ENCODE results near the gene SPRR1B. TPM values are rescaled to one million over a fixed set of nuclear protein-coding genes. Genes with fewer than 3 reads are reported as not detected.
"Not testable (repeated sequence)": the region's sequence is repeated elsewhere in the genome, so short reads cannot be mapped to it uniquely, and the experiment has no call there.

SPRR1B gene
- total RNA-seq, 6 experiments from 2014 or later, result not detected

DNA sequence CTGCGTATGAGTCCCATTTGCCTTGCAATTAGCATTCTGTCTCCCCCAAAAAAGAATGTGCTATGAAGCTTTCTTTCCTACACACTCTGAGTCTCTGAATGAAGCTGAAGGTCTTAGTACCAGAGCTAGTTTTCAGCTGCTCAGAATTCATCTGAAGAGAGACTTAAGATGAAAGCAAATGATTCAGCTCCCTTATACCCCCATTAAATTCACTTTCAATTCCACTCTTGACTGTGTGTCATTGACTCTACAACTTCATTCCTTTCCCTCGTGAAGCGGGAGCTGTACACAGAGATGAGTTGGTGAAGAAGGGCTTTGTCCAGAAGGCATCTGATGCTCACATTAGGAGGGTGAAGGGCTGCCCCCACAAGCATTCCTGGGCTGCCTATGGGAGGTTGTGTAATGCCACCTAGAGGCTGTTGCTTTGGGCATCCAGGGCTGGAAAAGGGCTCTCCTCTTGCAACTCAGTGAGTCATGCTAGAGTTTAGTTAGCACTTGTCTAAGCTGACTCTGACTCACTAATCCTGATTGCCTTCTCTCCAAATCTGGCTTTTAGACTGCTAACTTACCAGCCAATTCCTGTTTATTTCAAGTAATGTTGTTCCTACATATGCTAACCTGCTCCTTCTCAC lies 1.8 kb downstream of the SPRR1B start:
- ATAC-seq (peak; percentile 29 to 85 (median 52)), DNase-seq (peak in 1 of 3 donors; percentile 24)
- Histone ChIP-seq H3K27ac (no peak overlapping the region), H3K9me3 (no peaks in the 10 kb centered on the region), H3K4me3 (no peak overlapping the region), H3K4me1 (no peaks in the 10 kb centered on the region), H3K36me3 (no peaks in the 10 kb centered on the region), H3K27me3 (no peaks in the 10 kb centered on the region)
- WGBS (ENCODE audit: insufficient coverage, low coverage, low lambda C conversion rate, missing lambda C conversion rate), result 25% methylated on average over 3 of the region's 3 CpGs
- intact Hi-C loops (cut with DNase I), result no loop called here
- TF ChIP-seq POLR2A (IDR thresholded peaks at IDR 0.05), result no peak
- TF ChIP-seq, protein P1, sequence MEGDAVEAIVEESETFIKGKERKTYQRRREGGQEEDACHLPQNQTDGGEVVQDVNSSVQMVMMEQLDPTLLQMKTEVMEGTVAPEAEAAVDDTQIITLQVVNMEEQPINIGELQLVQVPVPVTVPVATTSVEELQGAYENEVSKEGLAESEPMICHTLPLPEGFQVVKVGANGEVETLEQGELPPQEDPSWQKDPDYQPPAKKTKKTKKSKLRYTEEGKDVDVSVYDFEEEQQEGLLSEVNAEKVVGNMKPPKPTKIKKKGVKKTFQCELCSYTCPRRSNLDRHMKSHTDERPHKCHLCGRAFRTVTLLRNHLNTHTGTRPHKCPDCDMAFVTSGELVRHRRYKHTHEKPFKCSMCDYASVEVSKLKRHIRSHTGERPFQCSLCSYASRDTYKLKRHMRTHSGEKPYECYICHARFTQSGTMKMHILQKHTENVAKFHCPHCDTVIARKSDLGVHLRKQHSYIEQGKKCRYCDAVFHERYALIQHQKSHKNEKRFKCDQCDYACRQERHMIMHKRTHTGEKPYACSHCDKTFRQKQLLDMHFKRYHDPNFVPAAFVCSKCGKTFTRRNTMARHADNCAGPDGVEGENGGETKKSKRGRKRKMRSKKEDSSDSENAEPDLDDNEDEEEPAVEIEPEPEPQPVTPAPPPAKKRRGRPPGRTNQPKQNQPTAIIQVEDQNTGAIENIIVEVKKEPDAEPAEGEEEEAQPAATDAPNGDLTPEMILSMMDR (IDR thresholded peaks at IDR 0.05), result peak in 1 of 4 donors; percentile 37

DNA sequence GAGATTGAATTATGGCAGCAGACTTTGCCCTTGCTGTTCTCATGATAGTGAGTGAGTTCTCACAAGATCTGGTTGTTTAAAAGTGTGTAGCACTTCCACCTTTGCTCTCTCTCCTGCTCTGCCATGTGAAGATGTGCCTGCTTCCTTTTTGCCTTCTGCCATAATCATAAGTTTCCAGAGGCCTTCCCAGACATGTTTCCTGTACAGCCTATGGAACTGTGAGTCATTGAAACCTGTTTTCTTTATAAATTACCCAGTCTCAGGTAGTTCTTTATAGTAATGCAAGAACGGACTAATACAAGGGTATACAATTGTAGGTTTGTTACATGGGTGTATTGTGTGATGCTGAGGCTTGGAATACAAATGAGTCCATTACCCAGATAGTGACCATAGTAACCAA lies 4.2 kb downstream of the SPRR1B start:
- TF ChIP-seq POLR2A (IDR thresholded peaks at IDR 0.05), result no peak
- TF ChIP-seq, protein P1 (IDR thresholded peaks at IDR 0.05), result no peak
- intact Hi-C loops (cut with DNase I), result no loop called here
- no peak overlapping the region for H3K4me3 ChIP-seq
- H3K36me3 ChIP-seq, result no peaks in the 10 kb centered on the region
- no peaks in the 10 kb centered on the region for H3K9me3 ChIP-seq
- DNase-seq (no peak), ATAC-seq (no peak)
- H3K4me1 ChIP-seq, result no peaks in the 10 kb centered on the region
- no peaks in the 10 kb centered on the region for H3K27me3 ChIP-seq
- WGBS (ENCODE audit: insufficient coverage, low coverage, low lambda C conversion rate, missing lambda C conversion rate), result 77% methylated on average over 1 of the region's 1 CpG
- H3K27ac ChIP-seq, result no peak overlapping the region

DNA sequence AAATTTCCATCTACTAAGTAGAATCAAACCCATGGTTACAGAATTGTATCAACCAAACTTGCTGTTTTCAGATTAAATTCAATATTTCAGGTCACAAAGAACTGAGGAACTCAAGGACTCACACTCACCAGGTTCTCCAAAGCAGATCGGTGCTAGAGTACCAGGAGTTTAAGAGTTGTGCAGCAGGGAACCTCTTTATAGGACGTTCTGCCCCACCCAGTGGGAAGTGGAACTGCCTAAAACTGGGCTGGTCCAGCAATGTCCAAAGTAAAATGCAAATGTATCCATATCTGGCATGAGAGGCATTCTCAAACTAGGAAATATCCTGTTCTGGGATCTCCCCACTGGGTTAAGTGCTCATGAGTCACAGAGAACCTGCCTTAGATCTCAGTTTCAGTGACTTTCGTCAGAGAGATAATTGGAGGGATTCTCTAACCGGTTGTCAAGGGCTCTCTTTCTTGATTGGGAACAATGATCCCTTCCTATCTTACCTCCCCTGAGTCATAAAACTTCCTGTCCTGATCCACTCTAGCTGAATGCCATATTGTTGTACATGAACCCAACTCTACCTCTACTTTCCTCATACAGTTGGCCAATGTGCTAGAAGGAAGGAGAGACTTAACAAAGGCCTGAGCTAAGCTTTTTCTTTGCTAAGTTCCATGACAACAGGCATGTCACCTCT lies 10.1 kb downstream of the SPRR1B start, which contains the start of gene SPRR2D:
Gene SPRR2D (minus strand): TSS at position 171 of the 682 bp plus-strand sequence. CDS start 774 bp downstream, outside the sequence.
- no peaks in the 10 kb centered on the region for H3K4me1 ChIP-seq
- H3K36me3 ChIP-seq, result no peaks in the 10 kb centered on the region
- H3K27ac ChIP-seq, result no peak within 1 kb of the TSS
- WGBS (ENCODE audit: insufficient coverage, low coverage, low lambda C conversion rate, missing lambda C conversion rate), result 52% methylated on average over 4 of the region's 4 CpGs
- ATAC-seq (no peak), DNase-seq (no peak)
- H3K4me3 ChIP-seq, result no peak within 1 kb of the TSS
- intact Hi-C loops (cut with DNase I), result no loop called here
- TF ChIP-seq POLR2A (IDR thresholded peaks at IDR 0.05), result no peak
- TF ChIP-seq, protein P1 (IDR thresholded peaks at IDR 0.05), result no peak
- H3K9me3 ChIP-seq, result no peaks in the 10 kb centered on the region
- H3K27me3 ChIP-seq, result no peaks in the 10 kb centered on the region

GRCh38 chr1:153049211-153049610 lies 18.2 kb downstream of the SPRR1B start:
- Histone ChIP-seq H3K4me3 (no peak overlapping the region), H3K27me3 (no peaks in the 10 kb centered on the region), H3K27ac (no peak overlapping the region), H3K9me3 (no peaks in the 10 kb centered on the region), H3K36me3 (no peaks in the 10 kb centered on the region), H3K4me1 (no peaks in the 10 kb centered on the region)
- WGBS (ENCODE audit: insufficient coverage, low coverage, low lambda C conversion rate, missing lambda C conversion rate), result no CpG with 5 or more reads among the region's 2 CpGs
- no peak for DNase-seq
- ATAC-seq, result peak in 1 of 4 donors; percentile 20
- TF ChIP-seq POLR2A (IDR thresholded peaks at IDR 0.05), result no peak
- TF ChIP-seq, protein P1 (IDR thresholded peaks at IDR 0.05), result no peak
- intact Hi-C loops (cut with DNase I), result no loop called here

- intact Hi-C loops (cut with DNase I); H3K9me3 ChIP-seq; ATAC-seq; H3K4me1 ChIP-seq; H3K4me3 ChIP-seq; DNase-seq; H3K27ac ChIP-seq; H3K36me3 ChIP-seq; H3K27me3 ChIP-seq: not testable (repeated sequence)
- WGBS (ENCODE audit: insufficient coverage, low coverage, low lambda C conversion rate, missing lambda C conversion rate), result 47% methylated on average over 3 of the region's 3 CpGs
These were observed 25.1 kb downstream of the SPRR1B start for GRCh38 chr1:153056111-153056510.

Data from right lobe of liver (tissue), 6 donors.